Measurements from ENCODE around the gene CALML4.

- TF ChIP-seq EZH2 (IDR thresholded peaks at IDR 0.05; ENCODE audit: insufficient read depth, poor library complexity, severe bottlenecking) (no peak), EZH2phosphoT487 (IDR thresholded peaks at IDR 0.05; ENCODE audit: insufficient read depth, low read depth) (no peak)
Observed at GRCh38 chr15:68214838-68215254, 9.7 kb upstream of the CALML4 start.

Data from GM23248 (cell line).